Neural progenitor cell (in vitro differentiated cells): ENCODE results near the gene STARD9.

Experiments used
- CTCF ChIP-seq: fragments of 200-600 bp; sonication (generic); IDR thresholded peaks from 2 replicates; pipeline ENCODE4 v1.5.1; 2017; ENCODE audit warnings: antibody characterized with exemption, mild to moderate bottlenecking
- EZH2 ChIP-seq: fragments of 200-600 bp; sonication (generic); IDR thresholded peaks from 2 replicates; pipeline ENCODE4 v1.6.1; 2017; ENCODE audit warnings: antibody characterized with exemption, mild to moderate bottlenecking, moderate library complexity

- TF ChIP-seq CTCF (no peak), EZH2 (no peak)
These were observed 99.1 kb downstream of the STARD9 start for GRCh38 chr15:42674472-42674871.
